ENCODE measurements around the gene LRRC52.
"Not testable (repeated sequence)": the region's sequence is repeated elsewhere in the genome, so short reads cannot be mapped to it uniquely, and the experiment has no call there.

The LRRC52 gene

GRCh38 chr1:165592945-165593823 is 49.4 kb downstream of the LRRC52 start:
- peak; percentile 86 for DNase-seq

GRCh38 chr1:165595246-165595938 is 51.6 kb downstream of the LRRC52 start:
- no peak for DNase-seq

GRCh38 chr1:165597883-165598675 is 54.3 kb downstream of the LRRC52 start:
- peak; percentile 95 for DNase-seq

GRCh38 chr1:165598676-165599059 is 54.9 kb downstream of the LRRC52 start:
- DNase-seq: no peak

GRCh38 chr1:165600793-165601192 is 57.0 kb downstream of the LRRC52 start:
- DNase-seq: no peak

GRCh38 chr1:165603810-165604209 is 60.0 kb downstream of the LRRC52 start:
- DNase-seq: no peak

- DNase-seq: no peak
Measured at GRCh38 chr1:165605246-165605645, 61.4 kb downstream of the LRRC52 start.

GRCh38 chr1:165606676-165607075 is 62.9 kb downstream of the LRRC52 start:
- DNase-seq: not testable (repeated sequence)

GRCh38 chr1:165610866-165611265 is 67.1 kb downstream of the LRRC52 start:
- DNase-seq: no peak

GRCh38 chr1:165612062-165612461 is 68.3 kb downstream of the LRRC52 start:
- DNase-seq: no peak
